HG03558 (cell line): ENCODE data around the gene CALU.

Experiments
- ATAC-seq: cut with Tn5 transposase; IDR thresholded peaks from one replicate; pipeline ENCODE4 v1.9.1; 2021; ENCODE audit warnings: moderate number of reproducible peaks; ENCODE audit not compliant: unreplicated experiment; ENCODE audit errors: extremely low read depth

Gene CALU

GRCh38 chr7:128744366-128744905 is 5.3 kb downstream of the CALU start:
- ATAC-seq: no peak

- no peak for ATAC-seq
These were observed 6.5 kb downstream of the CALU start for GRCh38 chr7:128745706-128746105.

GRCh38 chr7:128747327-128748079 is 8.3 kb downstream of the CALU start:
- no peak for ATAC-seq

GRCh38 chr7:128752251-128752650 is 13.1 kb downstream of the CALU start:
- ATAC-seq: no peak

GRCh38 chr7:128755075-128755818 is 16.1 kb downstream of the CALU start:
- ATAC-seq: no peak

GRCh38 chr7:128755819-128756476 is 16.8 kb downstream of the CALU start:
- no peak for ATAC-seq

- ATAC-seq: no peak
These were observed 18.0 kb downstream of the CALU start for GRCh38 chr7:128757203-128757602.

- no peak for ATAC-seq
These were observed 19.4 kb downstream of the CALU start for GRCh38 chr7:128758553-128758952.

GRCh38 chr7:128759242-128759641 is 20.1 kb downstream of the CALU start:
- no peak for ATAC-seq

- ATAC-seq: no peak
These were observed 24.4 kb downstream of the CALU start for GRCh38 chr7:128763541-128763940.

- no peak for ATAC-seq
These were observed 28.4 kb downstream of the CALU start for GRCh38 chr7:128767475-128768110.

- ATAC-seq: no peak
These were observed 31.1 kb downstream of the CALU start for GRCh38 chr7:128770233-128770632.

- ATAC-seq: no peak
These were observed 34.4 kb downstream of the CALU start for GRCh38 chr7:128773604-128774003.

- ATAC-seq: no peak
These were observed 35.0 kb downstream of the CALU start for GRCh38 chr7:128774029-128774689.

GRCh38 chr7:128774921-128775320 is 35.8 kb downstream of the CALU start:
- no peak for ATAC-seq

GRCh38 chr7:128775744-128776474 is 36.8 kb downstream of the CALU start, which contains the start of gene OPN1SW:
OPN1SW (minus strand) TSS chr7:128775794; CDS start chr7:128775781, 13 bp downstream.
- no peak for ATAC-seq

GRCh38 chr7:128777156-128778123 is 38.3 kb downstream of the CALU start:
- ATAC-seq: no peak

GRCh38 chr7:128778946-128779345 is 39.8 kb downstream of the CALU start:
- ATAC-seq: no peak
